Ovary (tissue), 3 donors: ENCODE results near the gene RNFT2.

Experiments used
- CTCF ChIP-seq, 3 donors: fragments of 450-650 bp in 2 of 3; fragments of 200-600 bp in 1 of 3; IDR thresholded peaks; one replicate each; pipeline versions ENCODE4 v1.5.1 to v1.8.0; 2016 to 2022; ENCODE audit warnings: antibody characterized with exemption in 3 of 3, mild to moderate bottlenecking in 1 of 3
- EP300 ChIP-seq: sonication (generic); formaldehyde crosslinking; IDR thresholded peaks from one replicate; pipeline ENCODE4 v1.6.1; 2017; ENCODE audit warnings: antibody characterized with exemption
- donor health status: DM: no; HTN: no; CAD: no.

GRCh38 chr12:116835484-116835883 is 97.4 kb downstream of the RNFT2 start:
- no peak for TF ChIP-seq CTCF (IDR thresholded peaks at IDR 0.05)
- TF ChIP-seq EP300, result no peak
